NCI-H526 treated with DMSO at 0.1 percent for 48 hours (cell line): Measurements from ENCODE around the gene GCAT.

Experiments
- DNase-seq: peaks from one replicate; lab custom pipeline; 2025; lab: John Stamatoyannopoulos, UW

GCAT gene

GRCh38 chr22:37842015-37842793, 34.5 kb downstream of the GCAT start:
- DNase-seq = no peak

- DNase-seq = no peak
Observed at GRCh38 chr22:37843741-37844089, 36.0 kb downstream of the GCAT start.

- no peak for DNase-seq
Observed at GRCh38 chr22:37844904-37845329, 37.2 kb downstream of the GCAT start.

GRCh38 chr22:37846433-37846832, 38.7 kb downstream of the GCAT start:
- no peak for DNase-seq

- no peak for DNase-seq
Observed at GRCh38 chr22:37848587-37849088, 40.9 kb downstream of the GCAT start.

- DNase-seq = peak; percentile 53
Observed at GRCh38 chr22:37849089-37849751, 41.5 kb downstream of the GCAT start, which contains the start of gene EIF3L. Gene EIF3L (plus strand): TSS chr22:37849419. CDS start chr22:37849450, 31 bp downstream.

- DNase-seq = no peak
Observed at GRCh38 chr22:37850801-37851200, 43.1 kb downstream of the GCAT start.

- DNase-seq = no peak
Observed at GRCh38 chr22:37852418-37852817, 44.7 kb downstream of the GCAT start.

- DNase-seq = no peak
Observed at GRCh38 chr22:37854946-37855345, 47.2 kb downstream of the GCAT start.

GRCh38 chr22:37855462-37855861, 47.7 kb downstream of the GCAT start:
- no peak for DNase-seq

GRCh38 chr22:37860796-37861421, 53.2 kb downstream of the GCAT start:
- DNase-seq = no peak

GRCh38 chr22:37862570-37863325, 55.0 kb downstream of the GCAT start:
- DNase-seq = no peak

- no peak for DNase-seq
Observed at GRCh38 chr22:37865510-37865909, 57.8 kb downstream of the GCAT start.
